ENCODE data around the gene MTUS2. TPM values are rescaled to one million over a fixed set of nuclear protein-coding genes. Genes with fewer than 3 reads are reported as not detected.

The MTUS2 gene
- total RNA-seq, 1 donor from 2014 or later: 0.67 TPM

- Histone ChIP-seq H3K9ac (no peak overlapping the region), H3K27me3 (no peaks in the 10 kb centered on the region), H3K27ac (no peak overlapping the region), H3K4me2 (no peak overlapping the region), H3K36me3 (no peaks in the 10 kb centered on the region), H3K4me3 (no peak overlapping the region), H3K9me3 (ENCODE audit: low read depth) (no peaks in the 10 kb centered on the region), H3K4me1 (no peaks in the 10 kb centered on the region), H2AFZ (replicated peaks) (no peak overlapping the region), H3F3A (ENCODE audit: low read depth) (no peaks in the 10 kb centered on the region), H3K79me2 (ENCODE audit: low read depth) (no peaks in the 10 kb centered on the region), H4K20me1 (ENCODE audit: low read depth) (no peaks in the 10 kb centered on the region)
- Mint-ChIP-seq H3K27me3 (ENCODE audit: insufficient read depth, low read depth) (peaks cover under 1% of the 10 kb centered on the region), H3K4me3 (no peak overlapping the region), H3K4me1 (peaks cover 3% of the 10 kb centered on the region), H3K36me3 (no peaks in the 10 kb centered on the region), H3K9me3 (peaks cover 3% of the 10 kb centered on the region), H3K27ac (no peak overlapping the region)
- TF ChIP-seq EZH2phosphoT487 (IDR thresholded peaks at IDR 0.05): no peak
- TF ChIP-seq EZH2 (IDR thresholded peaks at IDR 0.05): no peak
- TF ChIP-seq CTCF (IDR thresholded peaks at IDR 0.05): no peak
- no peak for DNase-seq (ENCODE audit: low spot score)
Observed at GRCh38 chr13:29458419-29458818, 638.3 kb downstream of the MTUS2 start.

GRCh38 chr13:29459813-29460355 is 639.7 kb downstream of the MTUS2 start:
- H3K9me3 ChIP-seq (ENCODE audit: low read depth): no peaks in the 10 kb centered on the region
- no peaks in the 10 kb centered on the region for H3K27me3 Mint-ChIP-seq (ENCODE audit: insufficient read depth, low read depth)
- H3K27ac Mint-ChIP-seq: no peak overlapping the region
- H2AFZ ChIP-seq (replicated peaks): no peak overlapping the region
- H3K4me1 ChIP-seq: no peaks in the 10 kb centered on the region
- no peaks in the 10 kb centered on the region for H3F3A ChIP-seq (ENCODE audit: low read depth)
- H3K4me1 Mint-ChIP-seq: no peaks in the 10 kb centered on the region
- H3K9ac ChIP-seq: no peak overlapping the region
- no peak overlapping the region for H3K4me3 Mint-ChIP-seq
- H3K4me3 ChIP-seq: no peak overlapping the region
- H3K4me2 ChIP-seq: no peak overlapping the region
- no peaks in the 10 kb centered on the region for H3K79me2 ChIP-seq (ENCODE audit: low read depth)
- H3K36me3 ChIP-seq: no peaks in the 10 kb centered on the region
- peaks cover 3% of the 10 kb centered on the region for H3K9me3 Mint-ChIP-seq
- no peak overlapping the region for H3K27ac ChIP-seq
- H3K36me3 Mint-ChIP-seq: no peaks in the 10 kb centered on the region
- no peaks in the 10 kb centered on the region for H4K20me1 ChIP-seq (ENCODE audit: low read depth)
- TF ChIP-seq EZH2 (IDR thresholded peaks at IDR 0.05): no peak
- TF ChIP-seq EZH2phosphoT487 (IDR thresholded peaks at IDR 0.05): no peak
- TF ChIP-seq CTCF (IDR thresholded peaks at IDR 0.05): no peak
- no peaks in the 10 kb centered on the region for H3K27me3 ChIP-seq
- no peak for DNase-seq (ENCODE audit: low spot score)

GRCh38 chr13:29464105-29464679 is 644.1 kb downstream of the MTUS2 start:
- Histone ChIP-seq H3K4me3 (no peak overlapping the region), H3K9me3 (ENCODE audit: low read depth) (no peaks in the 10 kb centered on the region), H3K27me3 (no peaks in the 10 kb centered on the region), H3K79me2 (ENCODE audit: low read depth) (no peaks in the 10 kb centered on the region), H4K20me1 (ENCODE audit: low read depth) (no peaks in the 10 kb centered on the region), H3F3A (ENCODE audit: low read depth) (no peaks in the 10 kb centered on the region), H3K27ac (no peak overlapping the region), H2AFZ (replicated peaks) (no peak overlapping the region), H3K4me1 (no peaks in the 10 kb centered on the region), H3K4me2 (no peak overlapping the region), H3K9ac (no peak overlapping the region), H3K36me3 (no peaks in the 10 kb centered on the region)
- Mint-ChIP-seq H3K36me3 (no peaks in the 10 kb centered on the region), H3K27ac (no peak overlapping the region), H3K9me3 (peaks cover 3% of the 10 kb centered on the region), H3K4me3 (no peak overlapping the region), H3K4me1 (peaks cover 18% of the 10 kb centered on the region), H3K27me3 (ENCODE audit: insufficient read depth, low read depth) (peaks cover 7% of the 10 kb centered on the region)
- DNase-seq (ENCODE audit: low spot score): no peak
- TF ChIP-seq EZH2phosphoT487 (IDR thresholded peaks at IDR 0.05) (no peak), EZH2 (IDR thresholded peaks at IDR 0.05) (no peak), CTCF (IDR thresholded peaks at IDR 0.05) (no peak)

Data from neural progenitor cell (in vitro differentiated cells).